HG03280 (cell line): ENCODE data around the gene MALRD1.

ENCODE experiments used
- ATAC-seq: cut with Tn5 transposase; IDR thresholded peaks from one replicate; pipeline ENCODE4 v1.9.1; 2021; ENCODE audit warnings: mild to moderate bottlenecking, moderate library complexity; ENCODE audit not compliant: unreplicated experiment

Gene MALRD1

GRCh38 chr10:19221216-19221615 lies 172.6 kb downstream of the MALRD1 start:
- no peak for ATAC-seq

GRCh38 chr10:19226025-19226424 lies 177.4 kb downstream of the MALRD1 start:
- no peak for ATAC-seq

GRCh38 chr10:19231034-19231433 lies 182.4 kb downstream of the MALRD1 start:
- no peak for ATAC-seq

- ATAC-seq = no peak
Observed at GRCh38 chr10:19245889-19246752, 197.5 kb downstream of the MALRD1 start.

- ATAC-seq = no peak
Observed at GRCh38 chr10:19247843-19248242, 199.2 kb downstream of the MALRD1 start.

GRCh38 chr10:19250546-19250945 lies 201.9 kb downstream of the MALRD1 start:
- no peak for ATAC-seq

GRCh38 chr10:19252531-19252930 lies 203.9 kb downstream of the MALRD1 start:
- no peak for ATAC-seq

GRCh38 chr10:19256331-19256730 lies 207.7 kb downstream of the MALRD1 start:
- no peak for ATAC-seq

GRCh38 chr10:19263262-19263661 lies 214.7 kb downstream of the MALRD1 start:
- no peak for ATAC-seq

- no peak for ATAC-seq
Observed at GRCh38 chr10:19283285-19283684, 234.7 kb downstream of the MALRD1 start.

GRCh38 chr10:19283786-19284185 lies 235.2 kb downstream of the MALRD1 start:
- no peak for ATAC-seq

- ATAC-seq = no peak
Observed at GRCh38 chr10:19290770-19291169, 242.2 kb downstream of the MALRD1 start.

GRCh38 chr10:19294233-19294632 lies 245.6 kb downstream of the MALRD1 start:
- no peak for ATAC-seq

- no peak for ATAC-seq
Observed at GRCh38 chr10:19299645-19300044, 251.0 kb downstream of the MALRD1 start.

GRCh38 chr10:19302117-19302516 lies 253.5 kb downstream of the MALRD1 start:
- no peak for ATAC-seq

GRCh38 chr10:19310066-19310465 lies 261.5 kb downstream of the MALRD1 start:
- no peak for ATAC-seq

- no peak for ATAC-seq
Observed at GRCh38 chr10:19316204-19316870, 267.7 kb downstream of the MALRD1 start.

- ATAC-seq = no peak
Observed at GRCh38 chr10:19317952-19318351, 269.4 kb downstream of the MALRD1 start.

- ATAC-seq = no peak
Observed at GRCh38 chr10:19325581-19325980, 277.0 kb downstream of the MALRD1 start.

GRCh38 chr10:19328582-19328981 lies 280.0 kb downstream of the MALRD1 start:
- ATAC-seq = no peak

- no peak for ATAC-seq
Observed at GRCh38 chr10:19329475-19329874, 280.9 kb downstream of the MALRD1 start.

- no peak for ATAC-seq
Observed at GRCh38 chr10:19332304-19332703, 283.7 kb downstream of the MALRD1 start.
